Measurements from ENCODE around the gene CHID1.

CHID1 gene

GRCh38 chr11:910044-910588 lies 494 bp downstream of the CHID1 start:
- no peak for DNase-seq (ENCODE audit: low read depth)

GRCh38 chr11:909406-909805 lies 1.2 kb downstream of the CHID1 start:
- no peak for DNase-seq (ENCODE audit: low read depth)

- DNase-seq (ENCODE audit: low read depth): no peak
Observed at GRCh38 chr11:908273-908672, 2.3 kb downstream of the CHID1 start.

GRCh38 chr11:907668-908067 lies 2.9 kb downstream of the CHID1 start:
- DNase-seq (ENCODE audit: low read depth): no peak

- no peak for DNase-seq (ENCODE audit: low read depth)
Observed at GRCh38 chr11:905952-906351, 4.7 kb downstream of the CHID1 start.

GRCh38 chr11:904380-904779 lies 6.2 kb downstream of the CHID1 start:
- no peak for DNase-seq (ENCODE audit: low read depth)

- DNase-seq (ENCODE audit: low read depth): no peak
Observed at GRCh38 chr11:901452-902061, 9.1 kb downstream of the CHID1 start.

GRCh38 chr11:900545-900944 lies 10.1 kb downstream of the CHID1 start:
- DNase-seq (ENCODE audit: low read depth): no peak

- DNase-seq (ENCODE audit: low read depth): no peak
Observed at GRCh38 chr11:899724-900123, 10.9 kb downstream of the CHID1 start.

- no peak for DNase-seq (ENCODE audit: low read depth)
Observed at GRCh38 chr11:898540-899190, 11.9 kb downstream of the CHID1 start.

GRCh38 chr11:898143-898511 lies 12.5 kb downstream of the CHID1 start:
- DNase-seq (ENCODE audit: low read depth): no peak

GRCh38 chr11:897253-898142 lies 13.1 kb downstream of the CHID1 start:
- no peak for DNase-seq (ENCODE audit: low read depth)

- DNase-seq (ENCODE audit: low read depth): no peak
Observed at GRCh38 chr11:895331-896110, 15.1 kb downstream of the CHID1 start.

- DNase-seq (ENCODE audit: low read depth): no peak
Observed at GRCh38 chr11:894575-895201, 15.9 kb downstream of the CHID1 start.

GRCh38 chr11:893008-893654 lies 17.5 kb downstream of the CHID1 start:
- DNase-seq (ENCODE audit: low read depth): no peak

GRCh38 chr11:890794-891540 lies 19.6 kb downstream of the CHID1 start:
- no peak for DNase-seq (ENCODE audit: low read depth)

- DNase-seq (ENCODE audit: low read depth): no peak
Observed at GRCh38 chr11:889687-890475, 20.7 kb downstream of the CHID1 start.

- DNase-seq (ENCODE audit: low read depth): no peak
Observed at GRCh38 chr11:889257-889656, 21.4 kb downstream of the CHID1 start.
